Ovary (tissue), 9 donors: ENCODE data around the gene PRDM16. TPM values are rescaled to one million over a fixed set of nuclear protein-coding genes. Genes with fewer than 3 reads are reported as not detected.

Experiments used
- DNase-seq, 5 donors: peaks; one replicate each; pipeline ENCODE4 v3.0.0-alpha.2; 2019 to 2020
- H3K27ac ChIP-seq, 2 donors: fragments of 200-600 bp; one replicate each; pipeline versions ENCODE4 v1.5.1 to v1.8.0; 2019 to 2022
- H3K27me3 ChIP-seq: fragments of 200-600 bp; one replicate; pipeline ENCODE4 v1.8.0; 2022
- H3K36me3 ChIP-seq: fragments of 200-600 bp; sonication (generic); one replicate; pipeline ENCODE4 v1.5.1; 2019
- H3K4me1 ChIP-seq: one replicate; pipeline ENCODE4 v1.8.1; 2013; ENCODE audit warnings: mild to moderate bottlenecking, moderate library complexity; ENCODE audit not compliant: insufficient read depth
- H3K4me3 ChIP-seq: fragments of 200-600 bp; sonication (generic); one replicate; pipeline ENCODE4 v1.5.1; 2017
- H3K9me3 ChIP-seq, 2 donors: fragments of 200-600 bp in 1 of 2; sonication (generic) in 1 of 2; one replicate each; pipeline versions ENCODE4 v1.5.1 to v1.8.1; 2013 to 2019; ENCODE audit warnings: mild to moderate bottlenecking in 1 of 2, moderate library complexity in 1 of 2
- EP300 ChIP-seq: sonication (generic); formaldehyde crosslinking; IDR thresholded peaks from one replicate; pipeline ENCODE4 v1.6.1; 2017; ENCODE audit warnings: antibody characterized with exemption
- POLR2A ChIP-seq: fragments of 450-650 bp; IDR thresholded peaks from one replicate; pipeline ENCODE4 v1.6.1; 2017; ENCODE audit warnings: antibody characterized with exemption, mild to moderate bottlenecking, moderate library complexity
- WGBS, 3 donors: extraction: QIAGEN DNeasy Blood & Tissue Kit in 1 of 3; methylation state at CpG; one replicate each; pipeline versions ENCODE4 v1.1.5 to v1.1.7; 2013 to 2017; 5-methylcytosine and 5-hydroxymethylcytosine counted together
- intact Hi-C, 4 donors: fragments of 100-400 bp; cut with DNase I; formaldehyde crosslinking; loops; one replicate each; pipeline versions ENCODE4 v1.11.0 to v1.15.1; 2022 to 2023
- polyA plus RNA-seq, 2 donors: library from polyadenylated mRNA; stranded (reverse); fragments of 200-250 nt in 1 of 2; fragments of 350-450 nt in 1 of 2; fragmentation: Illumina TruSeq in 1 of 2; extraction: RNeasy Lipid Tissue Mini Kit (QIAGEN cat#74804) in 1 of 2; gene quantifications; one replicate each; pipeline ENCODE4 v1.2.3, GENCODE V29; 2013 to 2014
- total RNA-seq, 7 donors: library from RNA; depleted of rRNA in 2 of 7; stranded (reverse); fragments of >200 nt in 2 of 7; fragmentation: NEBNext Ultra II Directional in 3 of 7; extraction: Animal tissue kit (Norgen Biotek cat#: 25700) in 3 of 7; gene quantifications; one replicate each; pipeline versions ENCODE4 v1.1.0 to v1.2.4, GENCODE V29; 2016 to 2023
- TF ChIP-seq, protein P1 (sequence below), 3 donors: fragments of 450-650 bp in 2 of 3; fragments of 200-600 bp in 1 of 3; IDR thresholded peaks; one replicate each; pipeline versions ENCODE4 v1.5.1 to v1.8.0; 2016 to 2022; ENCODE audit warnings: antibody characterized with exemption in 3 of 3, mild to moderate bottlenecking in 1 of 3
- donor health status: DM: no; HTN: no; CAD: no; lungs with moderate emphysema.
- donor health status: DM: no; HTN: no; CAD: no.
- donor health status: Bipolar disorder and iron deficiency.
- donor health status: DM: yes; HTN: yes; CAD: no.
- donor health status: DM: no; HTN: no; CAD: no.
- donor health status: DM: yes; HTN: yes; CAD: no.

Gene PRDM16
- total and polyA plus RNA-seq, 9 donors: 1.1 to 17.3 (median 3.9) TPM

GRCh38 chr1:3141836-3142235 lies 72.8 kb downstream of the PRDM16 start:
- intact Hi-C loops: no loop called here
- Histone ChIP-seq H3K27ac (no peak overlapping the region), H3K9me3 (no peaks in the 10 kb centered on the region), H3K4me3 (no peak overlapping the region), H3K27me3 (no peaks in the 10 kb centered on the region), H3K4me1 (peaks cover 6% of the 10 kb centered on the region), H3K36me3 (no peaks in the 10 kb centered on the region)
- 63 to 77% (median 67%) methylated on average over 21 of the region's 21 CpGs for WGBS, 3 donors
- DNase-seq: no peak
- no peak for TF ChIP-seq EP300
- no peak for TF ChIP-seq POLR2A
- TF ChIP-seq, protein P1, sequence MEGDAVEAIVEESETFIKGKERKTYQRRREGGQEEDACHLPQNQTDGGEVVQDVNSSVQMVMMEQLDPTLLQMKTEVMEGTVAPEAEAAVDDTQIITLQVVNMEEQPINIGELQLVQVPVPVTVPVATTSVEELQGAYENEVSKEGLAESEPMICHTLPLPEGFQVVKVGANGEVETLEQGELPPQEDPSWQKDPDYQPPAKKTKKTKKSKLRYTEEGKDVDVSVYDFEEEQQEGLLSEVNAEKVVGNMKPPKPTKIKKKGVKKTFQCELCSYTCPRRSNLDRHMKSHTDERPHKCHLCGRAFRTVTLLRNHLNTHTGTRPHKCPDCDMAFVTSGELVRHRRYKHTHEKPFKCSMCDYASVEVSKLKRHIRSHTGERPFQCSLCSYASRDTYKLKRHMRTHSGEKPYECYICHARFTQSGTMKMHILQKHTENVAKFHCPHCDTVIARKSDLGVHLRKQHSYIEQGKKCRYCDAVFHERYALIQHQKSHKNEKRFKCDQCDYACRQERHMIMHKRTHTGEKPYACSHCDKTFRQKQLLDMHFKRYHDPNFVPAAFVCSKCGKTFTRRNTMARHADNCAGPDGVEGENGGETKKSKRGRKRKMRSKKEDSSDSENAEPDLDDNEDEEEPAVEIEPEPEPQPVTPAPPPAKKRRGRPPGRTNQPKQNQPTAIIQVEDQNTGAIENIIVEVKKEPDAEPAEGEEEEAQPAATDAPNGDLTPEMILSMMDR (IDR thresholded peaks at IDR 0.05): no peak

DNA sequence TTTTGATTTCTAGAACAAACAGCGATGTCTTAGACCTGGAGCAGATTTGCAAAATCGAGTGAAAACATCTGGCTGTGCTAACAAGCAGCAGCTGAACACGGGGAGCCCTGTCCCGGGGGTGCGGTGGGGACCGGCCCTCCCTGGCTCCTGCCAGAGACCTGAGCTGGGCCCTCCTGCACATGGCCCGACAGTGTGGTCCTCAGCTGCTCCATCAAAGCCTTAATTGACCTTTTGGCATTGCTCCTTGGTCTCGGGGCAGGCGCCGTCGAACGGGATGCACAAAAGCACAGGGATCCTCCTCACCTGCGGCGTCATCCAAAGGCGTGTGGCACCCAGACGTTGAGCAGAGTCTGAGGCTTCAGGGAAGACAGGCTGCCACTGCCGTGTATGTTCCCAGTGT lies 73.2 kb downstream of the PRDM16 start:
- TF ChIP-seq, protein P1 (IDR thresholded peaks at IDR 0.05): no peak
- TF ChIP-seq EP300 (no peak), POLR2A (no peak)
- intact Hi-C loops: no loop called here
- no peak overlapping the region for H3K27ac ChIP-seq
- no peaks in the 10 kb centered on the region for H3K36me3 ChIP-seq
- H3K27me3 ChIP-seq: no peaks in the 10 kb centered on the region
- no peak for DNase-seq
- peaks cover 6% of the 10 kb centered on the region for H3K4me1 ChIP-seq
- WGBS, 3 donors: 40 to 57% (median 55%) methylated on average over 17 of the region's 17 CpGs
- H3K9me3 ChIP-seq: no peaks in the 10 kb centered on the region
- no peak overlapping the region for H3K4me3 ChIP-seq

- WGBS, 3 donors: 83 to 86% (median 84%) methylated on average over 12 of the region's 12 CpGs
- H3K27ac ChIP-seq: no peak overlapping the region
- no peaks in the 10 kb centered on the region for H3K27me3 ChIP-seq
- TF ChIP-seq, protein P1 (IDR thresholded peaks at IDR 0.05): no peak
- no peak for TF ChIP-seq POLR2A
- TF ChIP-seq EP300: no peak
- no peaks in the 10 kb centered on the region for H3K36me3 ChIP-seq
- no peaks in the 10 kb centered on the region for H3K9me3 ChIP-seq
- H3K4me3 ChIP-seq: no peak overlapping the region
- intact Hi-C loops: no loop called here
- peaks cover 6% of the 10 kb centered on the region for H3K4me1 ChIP-seq
- no peak for DNase-seq
Measured at GRCh38 chr1:3142751-3143150, 73.7 kb downstream of the PRDM16 start.

GRCh38 chr1:3145532-3146325 lies 76.7 kb downstream of the PRDM16 start:
- Histone ChIP-seq H3K27me3 (no peaks in the 10 kb centered on the region), H3K9me3 (no peaks in the 10 kb centered on the region), H3K4me3 (no peak overlapping the region), H3K4me1 (peaks cover 4% of the 10 kb centered on the region), H3K27ac (no peak overlapping the region), H3K36me3 (no peaks in the 10 kb centered on the region)
- TF ChIP-seq, protein P1 (IDR thresholded peaks at IDR 0.05): no peak
- TF ChIP-seq EP300 (no peak), POLR2A (no peak)
- DNase-seq: no peak
- intact Hi-C loops: no loop called here
- WGBS, 3 donors: 6 to 24% (median 8%) methylated on average over 34 to 39 of the region's 39 CpGs
